Epithelial cell of esophagus (primary cell): Measurements from ENCODE around the gene ISCA1.

Experiments
- DNase-seq: peaks from one replicate; pipeline ENCODE4 v3.0.0; 2010; ENCODE audit warnings: low read depth
- H3K4me3 ChIP-seq: 2 replicates; pipeline ENCODE4 v1.5.1; 2011; ENCODE audit warnings: mild to moderate bottlenecking, low read length, control low read depth
- CTCF ChIP-seq: IDR thresholded peaks from 2 replicates; pipeline ENCODE4 v1.5.1; 2011; ENCODE audit warnings: low read depth, mild to moderate bottlenecking, low read length, control low read depth, inconsistent platforms; ENCODE audit not compliant: insufficient read depth; ENCODE audit errors: missing control alignments

ISCA1 gene

GRCh38 chr9:86282077-86282978 is at the start of gene ISCA1:
Gene ISCA1, minus strand, starts transcription at chr9:86282538. Its CDS starts 80 bp downstream, at chr9:86282458.
- DNase-seq: peak; percentile 92
- peak within 1 kb of the TSS; percentile 78 for H3K4me3 ChIP-seq
- no peak for TF ChIP-seq CTCF

- TF ChIP-seq CTCF: no peak
- DNase-seq: no peak
- H3K4me3 ChIP-seq: no peak overlapping the region
These were observed 47.8 kb upstream of the ISCA1 start for GRCh38 chr9:86330186-86330585.

GRCh38 chr9:86329649-86330048 is 47.3 kb upstream of the ISCA1 start:
- no peak overlapping the region for H3K4me3 ChIP-seq
- TF ChIP-seq CTCF: no peak
- no peak for DNase-seq

- DNase-seq: no peak
- TF ChIP-seq CTCF: no peak
- H3K4me3 ChIP-seq: no peak overlapping the region
These were observed 45.8 kb upstream of the ISCA1 start for GRCh38 chr9:86328156-86328555.

GRCh38 chr9:86326536-86326935 is 44.2 kb upstream of the ISCA1 start:
- H3K4me3 ChIP-seq: no peak overlapping the region
- TF ChIP-seq CTCF: no peak
- no peak for DNase-seq

- no peak for DNase-seq
- no peak for TF ChIP-seq CTCF
- no peak overlapping the region for H3K4me3 ChIP-seq
These were observed 42.6 kb upstream of the ISCA1 start for GRCh38 chr9:86324901-86325300.

GRCh38 chr9:86324308-86324707 is 42.0 kb upstream of the ISCA1 start:
- DNase-seq: no peak
- no peak for TF ChIP-seq CTCF
- H3K4me3 ChIP-seq: no peak overlapping the region
